CD4-positive, alpha-beta T cell treated with Interleukin-6 at 100 ng/mL for 8 hours (primary cell): Measurements from ENCODE around the gene CMTM7.
A peak's percentile ranks its signal among the peaks of the same experiment; 100 is the strongest.

ENCODE experiments used
- DNase-seq: peaks from one replicate; pipeline ENCODE4 v3.0.0-alpha.2; 2020; ENCODE audit warnings: mixed read lengths, low spot score

CMTM7 gene

DNA sequence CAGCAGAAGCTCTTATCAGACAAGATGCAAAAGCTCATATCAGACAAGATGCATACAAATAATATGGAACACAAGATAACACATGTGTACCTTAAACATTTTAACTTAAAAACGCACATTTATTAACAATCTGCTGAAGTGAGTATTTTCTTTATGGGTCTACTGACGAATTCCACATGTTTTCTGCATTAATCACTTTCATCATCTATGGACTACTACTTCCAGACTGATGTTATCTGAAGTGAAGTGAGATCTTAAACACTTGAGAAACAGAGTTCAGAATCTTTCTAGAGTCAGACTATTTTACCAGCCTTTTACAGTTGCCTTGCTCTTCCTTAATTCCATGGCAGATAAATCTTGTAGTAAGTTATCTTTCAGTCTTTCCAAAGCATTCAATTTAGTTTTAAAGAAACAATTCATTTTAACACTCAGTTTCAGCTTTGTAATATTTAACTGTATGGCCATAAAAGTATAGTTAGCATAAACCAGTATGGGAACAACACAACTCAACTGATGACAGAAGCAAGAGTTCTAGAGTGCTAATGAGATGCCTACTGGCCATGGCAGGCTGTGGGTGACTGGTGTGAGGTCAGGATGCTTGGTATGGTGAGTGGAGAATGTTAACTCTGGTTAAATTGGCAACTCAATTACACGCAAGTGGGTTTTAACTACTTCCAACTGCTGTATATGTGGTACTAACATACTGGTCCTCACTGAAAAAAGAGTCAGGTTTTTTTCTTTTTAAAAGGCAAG is 101.2 kb downstream of the CMTM7 start:
- no peak for DNase-seq

DNA sequence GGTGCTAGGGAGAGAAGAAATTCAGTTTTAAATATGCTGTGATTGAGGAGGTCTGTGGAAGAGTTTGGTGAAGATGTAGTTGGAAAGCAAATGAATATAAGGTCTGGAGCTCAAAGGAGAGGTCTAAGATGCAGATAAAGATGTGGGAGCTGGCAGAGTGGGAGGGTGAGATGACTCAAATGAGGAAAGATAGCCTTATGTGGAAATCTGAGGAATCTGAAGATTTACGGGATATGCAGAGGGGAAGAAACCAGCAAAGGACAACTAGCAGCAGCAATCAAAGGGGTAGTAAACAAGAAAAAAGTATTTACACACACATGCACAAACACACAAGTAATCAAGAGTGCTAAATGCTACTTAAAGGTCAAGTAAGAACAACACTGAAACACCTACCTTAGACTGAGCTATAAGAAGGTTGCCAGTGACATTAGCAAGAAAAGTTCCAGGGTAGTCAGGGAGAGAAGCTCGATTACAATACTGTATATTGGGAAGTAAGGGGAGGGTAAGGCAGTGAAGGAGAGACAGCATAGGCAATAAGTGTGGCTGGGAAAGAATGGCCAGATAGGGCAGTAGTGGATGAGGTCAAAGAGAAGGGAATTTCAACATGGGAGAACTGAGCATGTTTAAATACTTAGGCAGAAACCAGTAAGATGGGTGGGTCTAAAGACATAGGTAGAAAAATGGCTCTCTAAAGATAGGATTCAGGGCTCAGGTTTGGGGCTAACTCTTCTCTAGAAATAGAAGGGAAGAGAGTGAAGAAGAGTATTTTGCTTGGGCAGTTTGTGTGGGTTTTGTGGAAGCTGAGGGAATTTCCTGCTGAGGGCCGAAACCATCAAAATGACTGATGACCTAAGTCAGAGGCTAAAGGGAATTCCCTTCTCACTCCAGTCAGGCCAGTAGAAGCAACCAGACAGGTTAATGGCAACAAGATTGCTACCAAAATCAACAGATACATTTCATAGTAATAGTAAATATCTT is 102.1 kb downstream of the CMTM7 start:
- no peak for DNase-seq

DNA sequence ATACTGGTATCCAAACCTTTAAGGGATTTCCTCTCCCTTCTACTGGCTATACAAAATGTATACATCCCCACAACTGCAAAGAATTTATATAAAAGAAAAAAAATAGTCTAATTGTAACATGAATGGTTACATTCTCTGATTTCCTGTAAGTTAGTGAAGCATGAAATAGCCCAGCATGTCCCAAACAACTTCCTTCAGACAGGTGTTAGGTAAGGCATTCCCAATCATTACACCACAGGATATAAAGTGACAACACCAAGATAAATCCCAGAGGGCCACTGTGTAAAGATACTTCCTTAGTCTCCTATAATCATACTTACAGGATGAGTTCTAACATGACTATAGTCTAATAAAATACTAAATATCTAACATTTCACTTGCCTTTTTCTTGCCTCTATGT is 103.4 kb downstream of the CMTM7 start:
- no peak for DNase-seq

DNA sequence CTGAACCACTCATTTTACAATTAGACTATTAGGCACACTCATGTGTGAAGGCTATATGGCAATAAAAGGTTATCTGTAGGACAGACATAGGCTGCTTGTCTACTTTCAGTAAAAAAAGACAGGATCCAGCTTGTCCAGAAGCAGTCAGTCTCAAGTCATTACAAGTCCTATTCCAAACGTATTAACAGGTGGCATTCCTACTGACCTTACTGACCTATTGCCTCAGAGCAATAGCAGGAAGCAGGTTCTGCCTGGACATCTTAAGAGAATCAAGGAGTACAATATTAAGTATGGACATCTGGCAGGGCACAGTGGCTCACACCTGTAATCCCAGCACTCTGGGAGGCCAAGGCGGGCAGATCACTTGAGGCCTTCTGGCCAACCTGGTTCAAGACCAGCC is 104.0 kb downstream of the CMTM7 start:
- no peak for DNase-seq

DNA sequence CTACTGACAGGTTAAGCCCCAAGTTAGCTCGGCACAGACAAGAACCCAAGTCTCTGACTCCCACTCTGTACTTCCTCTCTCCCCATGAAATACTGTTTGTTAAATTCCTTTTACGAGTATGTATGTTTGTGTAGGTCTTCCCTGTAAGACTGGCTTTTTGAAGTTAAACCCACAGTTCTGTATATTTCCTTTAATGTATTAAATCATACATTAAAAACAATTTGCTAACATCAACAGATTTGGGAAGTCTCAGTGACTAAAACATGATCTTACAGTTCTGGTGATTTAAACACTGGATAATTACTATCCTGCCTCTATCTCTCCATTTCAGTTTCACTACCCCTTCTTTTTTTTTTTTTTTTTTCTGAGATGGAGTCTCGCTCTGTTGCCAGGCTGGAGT is 106.6 kb downstream of the CMTM7 start:
- DNase-seq, result no peak

DNA sequence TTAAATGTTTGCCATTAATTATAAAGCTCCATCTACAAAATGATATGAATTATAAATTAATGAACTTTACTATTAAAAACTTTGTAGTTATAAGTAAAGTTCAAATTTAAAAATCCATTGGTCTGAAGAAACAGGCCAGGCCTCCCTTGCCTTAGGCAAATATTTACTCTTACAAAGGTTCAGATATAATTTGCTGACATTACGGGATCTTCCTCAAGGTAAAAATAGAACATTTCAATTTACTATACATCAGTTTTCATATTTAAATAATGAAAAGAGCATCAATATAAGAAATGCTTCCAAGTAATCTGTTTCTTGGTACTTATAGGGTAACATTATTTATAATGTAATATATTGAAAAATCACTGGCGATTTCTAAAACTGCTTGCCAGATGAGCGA is 107.3 kb downstream of the CMTM7 start:
- no peak for DNase-seq

DNA sequence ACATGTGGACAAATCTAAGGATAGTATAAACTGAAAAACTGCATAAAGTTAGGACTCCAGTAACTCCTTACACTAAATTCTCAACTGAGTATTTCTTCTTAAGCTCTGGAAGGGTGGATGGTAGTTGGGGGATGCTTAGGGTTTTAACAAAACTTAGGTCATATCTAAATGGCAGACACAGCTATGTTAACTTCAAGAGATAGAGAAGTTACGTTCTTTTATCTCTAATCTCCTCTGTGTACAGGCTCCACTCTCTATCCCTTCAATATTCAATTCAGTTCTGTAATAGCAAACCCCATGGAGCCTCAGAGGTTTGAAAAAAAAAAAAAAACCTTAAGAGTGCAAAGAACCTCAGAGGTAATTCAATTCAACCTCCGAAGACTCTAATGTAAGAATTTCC is 107.9 kb downstream of the CMTM7 start:
- no peak for DNase-seq

DNA sequence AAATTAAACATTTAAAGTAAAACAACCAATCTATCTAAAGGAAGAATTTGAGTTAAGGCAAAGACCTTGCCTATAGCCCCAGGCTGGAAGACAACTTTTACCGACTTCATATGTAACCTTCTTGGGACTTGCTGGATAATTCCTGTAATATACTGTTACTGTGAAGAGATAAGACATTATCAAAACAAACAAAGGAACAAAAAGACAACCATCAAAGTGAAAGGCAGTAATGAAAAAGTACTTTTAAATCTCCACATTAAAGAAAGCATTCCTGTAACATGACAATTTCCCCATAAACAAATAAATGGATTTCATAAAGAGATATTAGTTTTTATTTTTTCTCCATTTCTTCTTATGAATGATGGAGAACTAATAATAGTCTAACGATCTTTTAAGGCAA is 108.6 kb downstream of the CMTM7 start:
- DNase-seq, result no peak

DNA sequence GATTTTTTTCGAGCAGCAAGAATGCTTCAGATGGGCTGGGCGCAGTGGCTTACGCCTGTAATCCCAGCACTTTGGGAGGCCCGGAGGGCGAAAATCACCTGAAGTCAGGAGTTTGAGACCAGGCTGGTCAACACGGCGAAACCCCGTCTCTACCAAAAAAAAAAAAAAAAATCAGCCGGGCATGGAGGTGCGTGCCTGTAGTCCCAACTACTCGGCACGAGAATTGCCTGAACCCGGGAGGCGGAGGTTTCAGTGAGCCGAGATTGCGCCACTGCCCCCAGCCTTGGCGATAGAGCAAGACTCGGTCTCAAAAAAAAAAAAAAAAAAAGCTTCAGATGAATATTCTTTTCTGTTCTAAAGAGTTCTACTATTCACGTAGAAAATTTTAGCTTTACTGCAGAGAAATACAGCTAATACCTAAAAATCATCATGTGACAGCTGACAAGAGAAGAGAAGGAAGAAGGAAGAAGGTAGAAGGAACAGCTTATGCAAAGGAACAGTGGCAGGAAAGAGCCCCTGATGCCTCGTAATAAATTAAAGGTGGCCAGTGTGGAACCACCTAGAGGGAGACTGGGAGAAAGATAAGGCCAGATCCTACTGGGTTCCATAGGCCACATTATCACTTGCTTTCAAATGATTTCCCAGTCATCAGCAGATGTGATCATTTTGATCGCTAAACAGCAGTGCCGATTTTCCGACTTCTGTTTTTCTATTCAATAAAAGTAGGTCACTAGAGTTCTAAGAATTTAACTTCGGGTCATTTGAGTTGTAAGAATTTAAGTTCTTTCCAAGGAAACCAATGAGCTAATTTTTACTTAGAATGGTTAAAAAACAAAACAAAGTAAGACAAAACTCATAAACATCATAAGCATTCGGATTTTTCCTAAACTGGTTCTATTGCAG is 109.5 kb downstream of the CMTM7 start:
- no peak for DNase-seq

DNA sequence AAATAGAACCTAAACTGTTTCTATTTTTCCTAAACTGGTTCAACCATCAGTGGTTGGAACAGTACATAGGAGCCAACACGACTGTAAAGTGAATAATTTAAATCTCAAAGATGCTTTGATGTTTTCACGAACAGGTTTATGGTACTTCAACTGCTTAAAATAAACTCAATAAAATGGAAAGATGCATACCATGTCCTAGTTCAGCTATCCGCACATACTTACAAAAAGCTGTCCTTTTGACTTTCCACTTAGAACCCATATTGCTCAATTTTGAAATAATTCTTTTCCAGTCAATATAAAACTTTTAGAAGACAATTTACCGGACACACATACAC is 110.1 kb downstream of the CMTM7 start:
- no peak for DNase-seq

DNA sequence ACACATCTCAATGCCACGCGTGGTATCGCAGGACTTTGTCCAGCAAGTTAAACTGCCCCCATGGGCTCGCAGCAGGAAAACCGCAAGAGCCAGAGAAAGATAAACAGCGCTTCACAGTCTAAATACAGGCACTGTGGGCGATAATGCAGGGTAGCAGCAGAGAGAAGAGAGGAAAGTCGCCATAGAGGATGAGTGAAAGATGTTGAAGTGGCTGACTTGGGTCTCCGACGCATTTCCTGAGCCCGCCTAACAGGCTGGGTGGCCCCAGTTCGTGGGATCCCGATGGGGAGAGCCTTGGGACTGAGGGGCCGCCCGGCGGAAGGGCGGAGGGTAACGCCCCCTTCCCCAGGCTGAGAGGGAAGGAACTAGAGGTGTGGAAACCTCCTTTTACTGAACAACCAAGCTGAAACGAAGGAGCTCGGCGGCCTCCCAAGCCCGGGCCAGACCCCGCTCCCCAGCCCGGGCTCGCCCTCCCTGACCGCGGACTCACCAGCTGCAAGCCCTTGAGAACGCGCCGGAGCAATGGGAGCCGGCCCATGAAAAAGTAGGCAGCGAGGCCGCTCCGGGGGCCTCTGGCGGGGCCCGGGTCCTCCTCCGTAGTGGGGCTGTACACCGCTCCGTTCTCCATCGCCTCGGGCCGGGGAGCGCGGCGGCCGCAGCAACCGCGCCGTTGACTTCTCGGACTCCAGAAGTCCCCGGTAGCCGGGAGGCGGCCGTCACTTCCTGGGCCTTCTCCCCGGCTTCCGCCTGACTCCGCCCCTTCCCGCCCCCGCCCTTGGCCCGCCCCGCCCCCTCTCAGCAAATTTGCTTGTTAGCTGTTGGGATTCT is 110.7 kb downstream of the CMTM7 start, which contains the start of gene CMTM6:
TSS of gene CMTM6 (minus strand) at position 735 of the 828 bp plus-strand sequence. CDS start at position 628, 107 bp downstream.
- peak; percentile 78 for DNase-seq

DNA sequence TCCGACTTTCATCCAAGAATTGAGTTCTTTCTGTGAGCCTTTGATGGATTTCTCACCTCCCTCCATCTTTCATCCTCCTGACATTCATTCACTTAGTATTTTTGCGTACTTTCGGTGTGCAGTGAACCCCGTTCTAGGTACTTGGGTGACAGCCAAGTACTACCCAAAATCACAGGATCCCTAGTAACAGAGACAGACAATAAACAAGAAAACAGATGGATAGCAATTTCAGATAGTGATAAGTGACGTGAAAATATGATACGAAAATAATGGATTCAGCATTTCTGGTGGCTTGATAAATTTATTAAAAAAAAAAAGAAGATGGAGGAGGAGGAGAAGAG is 111.3 kb downstream of the CMTM7 start:
- DNase-seq, result no peak
